Mesendoderm (in vitro differentiated cells): ENCODE results near the gene HAX1.
"Not testable (repeated sequence)": the region's sequence is repeated elsewhere in the genome, so short reads cannot be mapped to it uniquely, and the experiment has no call there.

Experiments
- DNase-seq: peaks from one replicate; pipeline ENCODE4 v3.0.0; 2013
- H2AK5ac ChIP-seq: 2 replicates; pipeline ENCODE4 v1.6.1; 2013; ENCODE audit warnings: low read length, inconsistent platforms
- H2BK120ac ChIP-seq: 2 replicates; pipeline ENCODE4 v1.6.1; 2013; ENCODE audit warnings: low read depth, mild to moderate bottlenecking, low read length, moderate library complexity, mixed read lengths
- H2BK15ac ChIP-seq: replicated peaks from 2 replicates; pipeline ENCODE4 v1.6.1; 2013; ENCODE audit warnings: low read depth, mild to moderate bottlenecking, moderate library complexity
- H2BK5ac ChIP-seq: 2 replicates; pipeline ENCODE4 v1.6.1; 2013; ENCODE audit warnings: low read length, inconsistent platforms
- H3K18ac ChIP-seq: 2 replicates; pipeline ENCODE4 v1.6.1; 2013; ENCODE audit warnings: mild to moderate bottlenecking, low read length, mixed read lengths
- H3K23ac ChIP-seq: one replicate; pipeline ENCODE4 v1.6.1; 2013; ENCODE audit warnings: low read length
- H3K27ac ChIP-seq: 2 replicates; pipeline ENCODE4 v1.5.1; 2013; ENCODE audit warnings: low read depth, mild to moderate bottlenecking, inconsistent platforms, low read length, moderate library complexity
- H3K27me3 ChIP-seq: 2 replicates; pipeline ENCODE4 v1.6.1; 2013; ENCODE audit warnings: low read length, control low read depth, mild to moderate bottlenecking, inconsistent platforms; ENCODE audit not compliant: insufficient read depth, poor library complexity
- H3K36me3 ChIP-seq: 2 replicates; pipeline ENCODE4 v1.6.1; 2013; ENCODE audit warnings: low read length, inconsistent platforms; ENCODE audit not compliant: control insufficient read depth, insufficient read depth
- H3K4ac ChIP-seq: one replicate; pipeline ENCODE4 v1.6.1; 2013; ENCODE audit warnings: low read depth, mild to moderate bottlenecking, low read length, moderate library complexity
- H3K4me1 ChIP-seq: 2 replicates; pipeline ENCODE4 v1.6.1; 2013; ENCODE audit warnings: low read depth, low read length, inconsistent platforms; ENCODE audit not compliant: control insufficient read depth
- H3K4me2 ChIP-seq: 2 replicates; pipeline ENCODE4 v1.6.1; 2013; ENCODE audit warnings: low read length
- H3K4me3 ChIP-seq: 2 replicates; pipeline ENCODE4 v1.5.1; 2013; ENCODE audit warnings: mild to moderate bottlenecking, low read length
- H3K56ac ChIP-seq: one replicate; pipeline ENCODE4 v1.6.1; 2013; ENCODE audit warnings: low read length
- H3K79me1 ChIP-seq: 2 replicates; pipeline ENCODE4 v1.6.1; 2013; ENCODE audit warnings: low read length, inconsistent platforms
- H3K79me2 ChIP-seq: 2 replicates; pipeline ENCODE4 v1.6.1; 2013; ENCODE audit warnings: mild to moderate bottlenecking, low read length; ENCODE audit not compliant: control insufficient read depth, insufficient read depth
- H3K9ac ChIP-seq: 2 replicates; pipeline ENCODE4 v1.6.1; 2013; ENCODE audit warnings: low read length, inconsistent platforms
- H4K5ac ChIP-seq: one replicate; pipeline ENCODE4 v1.6.1; 2013; ENCODE audit warnings: low read length
- H4K8ac ChIP-seq: one replicate; pipeline ENCODE4 v1.6.1; 2013; ENCODE audit warnings: low read depth, mild to moderate bottlenecking, control low read depth, low read length, moderate library complexity
- WGBS: extraction: QIAGEN DNeasy Blood & Tissue Kit; methylation state at CpG from one replicate; pipeline ENCODE4 v1.1.7; 2013; ENCODE audit warnings: low lambda C conversion rate, missing lambda C conversion rate; ENCODE audit not compliant: insufficient coverage; ENCODE audit errors: extremely low coverage; 5-methylcytosine and 5-hydroxymethylcytosine counted together

HAX1 gene

GRCh38 chr1:154276797-154277196 lies 4.4 kb downstream of the HAX1 start:
- Histone ChIP-seq H3K79me2 (peaks cover 7% of the 10 kb centered on the region), H3K23ac (no peak overlapping the region), H3K4me3 (no peak overlapping the region), H3K4ac (no peak overlapping the region), H4K8ac (no peak overlapping the region), H3K18ac (no peak overlapping the region), H4K5ac (no peak overlapping the region), H3K79me1 (peaks cover 7% of the 10 kb centered on the region), H3K4me1 (no peaks in the 10 kb centered on the region), H2BK15ac (no peak overlapping the region), H2BK5ac (no peak overlapping the region), H3K56ac (no peak overlapping the region), H3K27me3 (no peaks in the 10 kb centered on the region), H2AK5ac (no peak overlapping the region), H3K27ac (no peak overlapping the region), H2BK120ac (no peak overlapping the region), H3K36me3 (peaks cover 3% of the 10 kb centered on the region), H3K4me2 (no peak overlapping the region), H3K9ac (no peak overlapping the region)
- no CpG with 5 or more reads among the region's 7 CpGs for WGBS
- DNase-seq: peak; percentile 34

GRCh38 chr1:154287591-154287990 lies 15.2 kb downstream of the HAX1 start:
- H4K5ac ChIP-seq, H3K4me3 ChIP-seq, H2BK120ac ChIP-seq, H3K27ac ChIP-seq, H3K9ac ChIP-seq, DNase-seq, H3K27me3 ChIP-seq, H3K4me2 ChIP-seq, H3K79me1 ChIP-seq, H3K4me1 ChIP-seq, H3K18ac ChIP-seq, H3K79me2 ChIP-seq, H3K23ac ChIP-seq, H3K56ac ChIP-seq, H2BK5ac ChIP-seq, H3K4ac ChIP-seq, H4K8ac ChIP-seq, H2AK5ac ChIP-seq, H2BK15ac ChIP-seq, H3K36me3 ChIP-seq: not testable (repeated sequence)
- WGBS: no CpG with 5 or more reads among the region's 30 CpGs

- H3K23ac ChIP-seq: no peak overlapping the region
- no peak overlapping the region for H3K18ac ChIP-seq
- H4K8ac ChIP-seq: no peak overlapping the region
- DNase-seq: no peak
- no peak overlapping the region for H3K4me2 ChIP-seq
- no peak overlapping the region for H2BK5ac ChIP-seq
- H4K5ac ChIP-seq: no peak overlapping the region
- no peak overlapping the region for H3K56ac ChIP-seq
- no peaks in the 10 kb centered on the region for H3K79me2 ChIP-seq
- H3K4me3 ChIP-seq: no peak overlapping the region
- H3K27me3 ChIP-seq: no peaks in the 10 kb centered on the region
- H3K27ac ChIP-seq: no peak overlapping the region
- no peak overlapping the region for H2BK120ac ChIP-seq
- H3K36me3 ChIP-seq: no peaks in the 10 kb centered on the region
- H2AK5ac ChIP-seq: no peak overlapping the region
- H3K9ac ChIP-seq: no peak overlapping the region
- WGBS: no CpG with 5 or more reads among the region's 3 CpGs
- no peak overlapping the region for H3K4ac ChIP-seq
- H3K4me1 ChIP-seq: no peaks in the 10 kb centered on the region
- H3K79me1 ChIP-seq: no peaks in the 10 kb centered on the region
- H2BK15ac ChIP-seq: no peak overlapping the region
Measured at GRCh38 chr1:154288661-154289060, 16.2 kb downstream of the HAX1 start.

GRCh38 chr1:154290921-154291320 lies 18.5 kb downstream of the HAX1 start:
- no peak overlapping the region for H4K8ac ChIP-seq
- no peak overlapping the region for H3K27ac ChIP-seq
- DNase-seq: no peak
- no peaks in the 10 kb centered on the region for H3K4me1 ChIP-seq
- H2BK15ac ChIP-seq: no peak overlapping the region
- no peak overlapping the region for H2AK5ac ChIP-seq
- no CpG with 5 or more reads among the region's 1 CpG for WGBS
- H3K4me3 ChIP-seq: no peak overlapping the region
- no peaks in the 10 kb centered on the region for H3K27me3 ChIP-seq
- H3K4ac ChIP-seq: no peak overlapping the region
- no peaks in the 10 kb centered on the region for H3K79me2 ChIP-seq
- no peak overlapping the region for H3K56ac ChIP-seq
- H3K23ac ChIP-seq: no peak overlapping the region
- H3K9ac ChIP-seq: no peak overlapping the region
- H3K36me3 ChIP-seq: no peaks in the 10 kb centered on the region
- H4K5ac ChIP-seq: no peak overlapping the region
- peak overlapping the region; percentile 28 for H2BK120ac ChIP-seq
- H2BK5ac ChIP-seq: no peak overlapping the region
- H3K4me2 ChIP-seq: no peak overlapping the region
- H3K18ac ChIP-seq: no peak overlapping the region
- H3K79me1 ChIP-seq: no peaks in the 10 kb centered on the region

GRCh38 chr1:154295408-154296235 lies 23.2 kb downstream of the HAX1 start:
- H3K4me1 ChIP-seq: no peaks in the 10 kb centered on the region

GRCh38 chr1:154301582-154301981 lies 29.2 kb downstream of the HAX1 start:
- no peak overlapping the region for H3K56ac ChIP-seq
- H3K27ac ChIP-seq: no peak overlapping the region
- no peak overlapping the region for H3K23ac ChIP-seq
- no peak overlapping the region for H3K4me2 ChIP-seq
- no peak overlapping the region for H3K18ac ChIP-seq
- no peaks in the 10 kb centered on the region for H3K79me2 ChIP-seq
- H3K27me3 ChIP-seq: no peaks in the 10 kb centered on the region
- no peak overlapping the region for H2BK15ac ChIP-seq
- H2BK5ac ChIP-seq: no peak overlapping the region
- no peak for DNase-seq
- no peak overlapping the region for H2AK5ac ChIP-seq
- no peak overlapping the region for H3K4me3 ChIP-seq
- no peaks in the 10 kb centered on the region for H3K36me3 ChIP-seq
- no peak overlapping the region for H2BK120ac ChIP-seq
- H4K8ac ChIP-seq: no peak overlapping the region
- H3K9ac ChIP-seq: no peak overlapping the region
- no peaks in the 10 kb centered on the region for H3K4me1 ChIP-seq
- WGBS: no CpG with 5 or more reads among the region's 1 CpG
- H3K79me1 ChIP-seq: no peaks in the 10 kb centered on the region
- no peak overlapping the region for H3K4ac ChIP-seq
- no peak overlapping the region for H4K5ac ChIP-seq

More at GRCh38 chr1:154295408-154296235, 23.2 kb downstream of the HAX1 start:
- H3K9ac ChIP-seq: no peak overlapping the region
- WGBS: no CpG with 5 or more reads among the region's 8 CpGs
- no peak overlapping the region for H3K23ac ChIP-seq
- H4K8ac ChIP-seq: no peak overlapping the region
- no peak for DNase-seq
- no peak overlapping the region for H3K4me3 ChIP-seq
- H2AK5ac ChIP-seq: no peak overlapping the region
- H3K27me3 ChIP-seq: no peaks in the 10 kb centered on the region
- H2BK15ac ChIP-seq: no peak overlapping the region
- no peaks in the 10 kb centered on the region for H3K36me3 ChIP-seq
- no peaks in the 10 kb centered on the region for H3K79me1 ChIP-seq
- H2BK120ac ChIP-seq: no peak overlapping the region
- H4K5ac ChIP-seq: no peak overlapping the region
- no peak overlapping the region for H3K27ac ChIP-seq
- H3K4me2 ChIP-seq: no peak overlapping the region
- no peak overlapping the region for H3K4ac ChIP-seq
- H3K79me2 ChIP-seq: no peaks in the 10 kb centered on the region
- no peak overlapping the region for H3K18ac ChIP-seq
- no peak overlapping the region for H3K56ac ChIP-seq
- H2BK5ac ChIP-seq: no peak overlapping the region
